Effector memory CD4-positive, alpha-beta T cell (primary cell): ENCODE data around the gene LIN28B.
"Not testable (repeated sequence)": the region's sequence is repeated elsewhere in the genome, so short reads cannot be mapped to it uniquely, and the experiment has no call there.

ENCODE experiments used
- DNase-seq, 3 donors: peaks; one replicate each; pipeline ENCODE4 v3.0.0-alpha.2; 2020
- H3K27ac ChIP-seq: 2 replicates; pipeline ENCODE4 v1.7.0; 2013; ENCODE audit warnings: mild to moderate bottlenecking, low read length, moderate library complexity; ENCODE audit not compliant: insufficient read depth, poor library complexity, severe bottlenecking
- H3K27me3 ChIP-seq: replicated peaks from 2 replicates; pipeline ENCODE4 v1.7.0; 2013; ENCODE audit warnings: mild to moderate bottlenecking, low read length; ENCODE audit not compliant: insufficient read depth, control insufficient read depth, poor library complexity, severe bottlenecking
- H3K36me3 ChIP-seq: 2 replicates; pipeline ENCODE4 v1.7.0; 2013; ENCODE audit warnings: mild to moderate bottlenecking, low read length, moderate library complexity; ENCODE audit not compliant: control insufficient read depth, insufficient read depth
- H3K4me1 ChIP-seq: 2 replicates; pipeline ENCODE4 v1.7.0; 2013; ENCODE audit warnings: low read length, mild to moderate bottlenecking; ENCODE audit not compliant: control insufficient read depth, insufficient read depth, poor library complexity, severe bottlenecking
- H3K4me3 ChIP-seq: 2 replicates; pipeline ENCODE4 v1.7.0; 2013; ENCODE audit warnings: low read length, low read depth, mild to moderate bottlenecking; ENCODE audit not compliant: insufficient read depth, poor library complexity, severe bottlenecking
- H3K9me3 ChIP-seq: 2 replicates; pipeline ENCODE4 v1.7.0; 2013; ENCODE audit warnings: mild to moderate bottlenecking, low read length, moderate library complexity; ENCODE audit not compliant: control insufficient read depth

Gene LIN28B

DNA sequence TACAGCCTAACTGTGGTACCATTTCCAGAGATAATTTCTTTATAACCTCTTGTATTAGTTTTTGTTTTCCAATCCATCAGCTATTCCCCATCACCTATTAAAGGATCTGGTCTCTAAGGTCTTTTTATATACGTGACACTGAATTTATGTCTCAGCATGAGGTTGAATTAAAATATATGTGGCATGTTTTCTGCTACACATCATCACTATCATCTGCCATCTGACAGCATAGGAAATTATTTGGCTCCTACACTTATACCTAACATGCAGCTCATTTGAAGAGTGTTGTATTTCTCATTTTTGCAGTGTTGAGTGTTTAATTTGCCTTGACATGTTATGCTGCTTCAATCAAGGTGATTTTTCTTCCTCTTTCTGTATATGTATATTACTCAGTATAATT, 100.3 kb downstream of the LIN28B start:
- no peak for DNase-seq
- Histone ChIP-seq H3K36me3 (no peaks in the 10 kb centered on the region), H3K27me3 (no peaks in the 10 kb centered on the region), H3K4me3 (no peak overlapping the region), H3K4me1 (no peaks in the 10 kb centered on the region), H3K27ac (no peak overlapping the region), H3K9me3 (no peaks in the 10 kb centered on the region)

DNA sequence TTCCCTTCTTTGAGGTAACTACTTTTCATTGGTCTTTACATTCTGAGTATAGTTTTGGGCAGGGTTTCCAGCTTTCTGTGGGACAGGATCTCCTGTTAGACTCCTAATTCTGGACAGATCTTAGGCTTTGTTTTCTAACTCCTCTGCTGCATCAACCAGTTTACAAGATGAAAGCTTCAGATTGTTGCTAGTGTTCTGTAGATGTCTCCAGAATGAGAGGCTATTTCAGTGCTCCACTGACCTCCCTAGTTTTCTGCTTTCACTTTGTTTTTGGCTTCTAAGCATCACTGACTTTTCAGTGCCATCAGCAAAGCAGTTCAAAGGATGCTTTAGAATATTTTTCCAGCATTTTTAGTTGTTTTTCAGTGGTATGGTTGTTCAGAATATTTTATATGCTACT, 101.4 kb downstream of the LIN28B start:
- no peaks in the 10 kb centered on the region for H3K4me1 ChIP-seq
- no peak overlapping the region for H3K4me3 ChIP-seq
- H3K27me3 ChIP-seq, result no peaks in the 10 kb centered on the region
- no peak for DNase-seq
- no peak overlapping the region for H3K27ac ChIP-seq
- H3K9me3 ChIP-seq, result no peaks in the 10 kb centered on the region
- no peaks in the 10 kb centered on the region for H3K36me3 ChIP-seq

DNA sequence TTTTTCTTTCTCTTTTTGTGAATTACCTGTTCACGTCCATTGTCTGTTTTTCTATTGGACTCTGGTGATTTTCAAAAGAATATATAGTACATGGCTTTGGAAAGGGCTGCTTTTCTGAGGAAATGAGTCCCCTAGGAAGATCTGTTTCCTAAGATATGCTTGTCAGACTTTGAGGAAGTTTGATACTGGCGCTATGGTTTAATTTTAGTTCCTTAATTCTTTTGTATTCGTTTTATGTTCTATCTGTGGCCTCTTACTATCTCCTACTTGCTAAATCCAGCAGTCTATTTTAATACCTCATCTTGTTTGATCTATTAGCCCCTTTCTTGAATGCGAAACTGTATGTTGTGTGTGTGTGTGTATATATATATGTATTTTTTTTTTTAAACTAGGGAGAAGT, 101.9 kb downstream of the LIN28B start:
- Histone ChIP-seq H3K4me3 (no peak overlapping the region), H3K4me1 (no peaks in the 10 kb centered on the region), H3K27me3 (no peaks in the 10 kb centered on the region), H3K9me3 (no peaks in the 10 kb centered on the region), H3K36me3 (no peaks in the 10 kb centered on the region), H3K27ac (no peak overlapping the region)
- DNase-seq, result no peak

DNA sequence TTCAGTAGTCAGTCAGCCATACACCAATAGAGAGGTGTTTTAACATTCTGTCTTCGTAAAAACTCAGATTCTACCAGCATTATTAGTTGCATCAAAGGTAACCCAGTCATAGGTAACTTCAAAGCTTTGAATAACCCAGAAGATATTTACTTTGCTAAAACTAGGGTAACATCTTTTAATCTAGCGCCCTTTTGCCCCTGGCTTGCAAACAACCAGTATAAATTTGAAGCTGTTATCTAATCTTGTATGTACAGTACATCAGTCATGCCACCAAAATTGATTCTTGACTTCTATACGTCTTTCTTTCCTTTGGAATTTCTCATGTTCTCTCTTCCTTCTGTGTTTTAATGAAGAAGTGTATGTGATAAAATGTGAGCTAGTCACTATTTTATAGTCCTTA, 109.3 kb downstream of the LIN28B start:
- Histone ChIP-seq H3K36me3 (no peaks in the 10 kb centered on the region), H3K27ac (no peak overlapping the region), H3K4me1 (no peaks in the 10 kb centered on the region), H3K27me3 (no peaks in the 10 kb centered on the region), H3K9me3 (no peaks in the 10 kb centered on the region), H3K4me3 (no peak overlapping the region)
- no peak for DNase-seq

DNA sequence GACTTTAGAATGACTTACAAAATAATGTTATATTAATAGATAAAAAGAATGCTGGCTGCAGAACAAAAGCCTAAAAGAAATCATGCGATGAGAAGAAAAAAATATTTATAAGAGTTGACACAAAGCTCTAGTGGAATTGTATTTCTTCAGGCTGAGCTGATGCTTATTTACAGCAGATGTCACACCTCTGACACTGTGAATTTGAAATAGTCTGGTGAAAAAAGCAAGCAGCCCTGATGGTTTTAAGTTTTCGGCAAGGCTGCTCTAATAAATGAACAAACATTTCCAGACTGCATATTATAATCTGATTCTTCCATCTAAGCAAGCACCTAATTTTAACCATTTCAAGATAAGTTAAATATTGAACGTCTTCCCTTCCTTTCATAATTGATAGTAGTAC, 109.9 kb downstream of the LIN28B start:
- H3K27me3 ChIP-seq, result peaks cover 3% of the 10 kb centered on the region
- no peak for DNase-seq
- H3K4me3 ChIP-seq, result no peak overlapping the region
- H3K27ac ChIP-seq, result no peak overlapping the region
- H3K36me3 ChIP-seq, result no peaks in the 10 kb centered on the region
- H3K9me3 ChIP-seq, result no peaks in the 10 kb centered on the region
- no peaks in the 10 kb centered on the region for H3K4me1 ChIP-seq

DNA sequence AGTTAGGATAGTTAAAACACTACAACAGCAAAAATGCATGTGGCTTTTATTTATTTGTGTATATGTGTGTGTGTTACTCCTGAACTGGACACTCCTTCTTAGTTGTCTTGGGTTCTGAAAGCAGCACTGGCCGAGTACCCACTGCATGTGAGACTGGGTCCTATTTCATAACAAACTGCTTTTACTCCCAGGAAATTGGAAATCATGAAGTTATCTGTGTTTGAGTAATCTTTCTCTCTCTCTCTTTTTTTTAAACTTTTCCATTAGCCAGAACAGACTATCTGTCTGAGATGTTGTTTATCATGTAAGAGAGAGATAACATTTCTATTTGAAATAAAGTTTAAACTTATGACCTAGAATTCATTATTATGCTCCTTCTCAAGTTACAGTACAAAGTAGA, 110.4 kb downstream of the LIN28B start:
- DNase-seq, result no peak
- Histone ChIP-seq H3K4me1 (no peaks in the 10 kb centered on the region), H3K27ac (no peak overlapping the region), H3K4me3 (no peak overlapping the region), H3K27me3 (peaks cover 3% of the 10 kb centered on the region), H3K36me3 (no peaks in the 10 kb centered on the region), H3K9me3 (no peaks in the 10 kb centered on the region)

DNA sequence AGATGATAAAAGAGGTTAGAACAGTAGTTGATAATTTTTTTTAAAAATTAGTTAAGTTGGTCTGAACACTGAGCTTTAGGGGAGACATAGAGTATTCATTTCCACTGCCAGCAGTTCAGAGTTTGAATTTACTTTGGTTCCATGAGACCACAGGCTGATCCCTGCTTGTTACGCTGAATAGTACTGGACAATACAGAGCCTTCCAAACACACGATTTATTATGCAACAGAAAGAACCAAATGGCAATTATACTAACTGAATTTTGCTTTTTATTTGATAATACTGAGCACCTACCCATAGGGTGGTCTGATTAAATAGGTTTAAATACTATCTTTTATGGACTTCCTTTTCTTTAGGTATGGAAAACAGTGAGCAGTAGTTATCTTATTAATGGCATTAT, 111.5 kb downstream of the LIN28B start:
- H3K4me3 ChIP-seq, result no peak overlapping the region
- no peaks in the 10 kb centered on the region for H3K4me1 ChIP-seq
- peaks cover 3% of the 10 kb centered on the region for H3K27me3 ChIP-seq
- DNase-seq, result no peak
- no peak overlapping the region for H3K27ac ChIP-seq
- no peaks in the 10 kb centered on the region for H3K9me3 ChIP-seq
- H3K36me3 ChIP-seq, result no peaks in the 10 kb centered on the region

DNA sequence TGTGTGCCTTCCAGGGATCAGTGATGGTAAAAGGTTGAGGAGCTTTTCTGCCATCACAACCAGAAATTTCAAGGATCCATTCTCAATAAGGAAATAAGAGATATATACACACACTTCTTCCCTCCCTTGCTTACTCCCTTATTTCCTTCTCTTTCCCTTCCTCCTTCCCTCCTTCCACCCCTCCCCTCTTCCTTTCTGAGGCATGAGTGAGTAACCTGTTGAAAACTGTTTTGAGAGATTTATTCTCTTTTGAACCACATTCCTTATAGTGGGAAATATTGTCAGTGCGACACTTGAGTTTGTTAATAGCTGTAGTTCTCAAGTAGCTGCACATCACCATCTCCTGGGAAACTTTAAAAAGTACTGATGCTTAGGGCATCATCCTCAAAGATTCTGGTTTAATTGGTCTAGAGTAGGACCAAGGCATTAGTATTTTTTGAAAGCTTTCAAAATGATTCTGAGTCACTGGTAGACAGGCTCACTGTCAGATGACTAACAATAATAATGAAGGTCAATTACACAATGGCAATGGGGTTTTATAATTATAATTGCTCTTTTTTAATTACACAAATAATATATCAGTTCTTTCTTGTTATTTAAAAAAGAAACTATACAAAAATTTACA, 113.0 kb downstream of the LIN28B start:
- H3K27me3 ChIP-seq, result peaks cover 3% of the 10 kb centered on the region
- H3K4me1 ChIP-seq, result no peaks in the 10 kb centered on the region
- no peak for DNase-seq
- no peak overlapping the region for H3K4me3 ChIP-seq
- no peaks in the 10 kb centered on the region for H3K36me3 ChIP-seq
- no peaks in the 10 kb centered on the region for H3K9me3 ChIP-seq
- no peak overlapping the region for H3K27ac ChIP-seq

DNA sequence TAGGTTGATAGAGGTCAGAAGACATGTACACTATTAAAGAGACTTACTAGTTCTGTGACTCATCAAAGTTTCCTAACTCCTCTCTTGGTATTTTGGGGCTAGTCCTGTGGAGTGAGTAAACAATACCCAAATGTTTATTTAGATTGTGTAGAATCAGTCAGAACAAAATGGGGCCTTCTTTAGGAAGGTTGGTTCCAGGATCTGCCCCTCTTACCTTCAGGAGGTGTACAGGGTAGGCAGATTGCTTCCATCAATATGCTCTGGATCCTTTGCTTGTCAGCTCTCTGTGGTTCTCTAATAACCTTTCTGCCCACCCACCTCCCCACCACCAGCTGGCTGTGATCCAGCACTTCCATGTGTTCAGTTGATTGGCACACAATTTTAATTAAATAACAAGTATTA, 115.9 kb downstream of the LIN28B start:
- DNase-seq, result no peak
- H3K4me1 ChIP-seq, result no peaks in the 10 kb centered on the region
- peaks cover 6% of the 10 kb centered on the region for H3K27me3 ChIP-seq
- H3K27ac ChIP-seq, result no peak overlapping the region
- no peaks in the 10 kb centered on the region for H3K36me3 ChIP-seq
- H3K9me3 ChIP-seq, result no peaks in the 10 kb centered on the region
- H3K4me3 ChIP-seq, result no peak overlapping the region

DNA sequence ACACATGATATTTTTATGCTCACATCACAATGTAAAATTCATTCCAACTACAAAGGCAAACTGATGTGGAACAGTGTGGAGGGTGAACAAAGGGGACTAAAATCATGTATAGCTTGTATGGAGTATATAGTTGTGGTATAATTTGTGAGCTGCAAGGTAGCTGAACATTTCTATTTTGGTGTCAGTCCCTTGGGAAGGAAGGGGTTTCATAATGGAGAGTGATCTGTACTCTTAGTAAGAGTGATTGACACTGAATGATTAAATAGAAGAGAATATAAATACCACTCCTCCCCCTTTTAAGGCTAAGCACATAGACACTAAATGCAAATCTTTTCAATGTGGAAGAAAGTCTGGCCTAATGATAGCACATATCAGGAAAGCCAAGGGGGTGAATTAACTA, 118.3 kb downstream of the LIN28B start:
- Histone ChIP-seq H3K4me3 (no peak overlapping the region), H3K27me3 (peaks cover 6% of the 10 kb centered on the region), H3K4me1 (no peaks in the 10 kb centered on the region), H3K9me3 (no peaks in the 10 kb centered on the region), H3K27ac (no peak overlapping the region), H3K36me3 (no peaks in the 10 kb centered on the region)
- no peak for DNase-seq

DNA sequence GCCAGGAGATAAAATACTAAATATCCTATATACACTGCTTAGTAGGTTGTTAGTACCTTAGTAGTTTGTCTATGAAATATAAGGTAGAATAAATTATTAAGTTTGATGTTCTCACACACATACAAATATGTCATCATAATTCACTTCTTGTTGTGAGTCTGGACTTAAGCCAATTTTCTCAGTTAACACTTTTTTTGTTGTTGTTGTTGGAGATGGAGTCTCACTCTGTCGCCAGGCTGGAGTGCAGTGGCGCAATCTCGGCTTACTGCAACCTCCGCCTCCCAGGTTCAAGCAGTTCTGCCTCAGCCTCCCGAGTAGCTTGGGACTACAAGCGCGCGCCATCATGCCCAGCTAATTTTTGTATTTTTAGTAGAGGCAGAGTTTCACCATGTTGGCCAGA, 119.5 kb downstream of the LIN28B start:
- H3K27ac ChIP-seq, H3K27me3 ChIP-seq, H3K9me3 ChIP-seq, H3K4me1 ChIP-seq, DNase-seq, H3K4me3 ChIP-seq, H3K36me3 ChIP-seq: not testable (repeated sequence)
